ENCODE data around the gene SIGLECL1. TPM values are rescaled to one million over a fixed set of nuclear protein-coding genes. Genes with fewer than 3 reads are reported as not detected.

SIGLECL1 gene
- polyA plus RNA-seq, 3 donors, result 0.16 TPM; not detected in 2

DNA sequence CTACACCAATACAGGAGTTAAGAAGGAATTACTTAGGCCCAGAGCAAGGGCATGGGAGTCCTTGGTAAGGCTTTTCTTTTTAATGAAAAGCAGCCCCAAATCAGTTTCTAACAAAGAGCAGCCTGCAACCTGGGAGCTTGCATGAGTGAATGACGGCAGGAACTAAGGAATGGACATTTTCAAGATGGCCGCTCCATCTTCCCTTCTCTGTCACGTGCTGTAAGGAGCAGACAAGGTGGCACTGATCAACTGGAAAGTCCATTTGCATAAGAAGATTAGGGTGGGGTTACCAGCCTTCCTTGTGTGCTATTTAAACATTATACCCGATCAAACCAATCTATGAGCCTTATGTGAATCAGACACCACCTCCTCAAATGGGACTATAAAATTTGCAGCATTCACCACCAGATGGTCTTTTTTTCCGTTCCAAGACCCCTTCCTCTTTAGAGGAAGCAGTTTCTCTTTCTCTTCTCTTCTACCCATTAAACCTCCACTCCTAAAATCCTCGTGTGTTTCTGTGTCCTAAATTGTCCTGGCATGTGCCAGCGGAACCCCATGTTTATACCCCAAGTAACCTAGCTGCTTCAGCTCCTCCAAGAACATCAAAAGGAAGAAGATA, 2.8 kb upstream of the SIGLECL1 start:
- peaks cover 74 to 82% of the 10 kb centered on the region in 2 donors for H3K4me1 ChIP-seq (ENCODE audit: control insufficient read depth in 1 of 2, insufficient read depth in 2 of 2, low read length in 2 of 2)
- H2AFZ ChIP-seq (ENCODE audit: insufficient read depth, low read depth, low read length, poor library complexity, severe bottlenecking), result no peak overlapping the region
- H3K4me2 ChIP-seq (replicated peaks; ENCODE audit: extremely low read depth, low read length, poor library complexity, severe bottlenecking), result no peak overlapping the region

DNA sequence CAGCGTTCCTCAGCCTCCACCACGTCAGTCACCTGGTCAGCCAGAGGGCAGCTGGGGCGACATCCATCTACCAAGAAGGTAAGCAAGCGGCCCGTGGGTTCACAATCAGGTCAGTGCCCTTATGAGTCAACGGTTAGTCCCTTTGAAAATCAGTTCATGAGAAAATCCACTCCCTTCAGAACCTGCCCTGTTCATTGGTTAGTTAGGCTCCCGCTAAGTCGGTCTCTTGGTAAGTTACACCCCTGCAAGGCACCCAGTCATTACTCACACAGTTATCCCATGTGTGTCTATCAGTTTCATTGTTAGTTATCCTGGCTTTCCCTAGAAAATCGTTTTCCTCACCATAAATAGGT, 564 bp downstream of the SIGLECL1 start:
- Histone ChIP-seq H4K20me1 (ENCODE audit: insufficient read depth, low read length) (no peaks in the 10 kb centered on the region), H2AFZ (ENCODE audit: insufficient read depth, low read depth, low read length, poor library complexity, severe bottlenecking) (no peak overlapping the region), H3K4me1 (ENCODE audit: control insufficient read depth in 1 of 2, insufficient read depth in 2 of 2, low read length in 2 of 2) (peaks cover 40 to 58% of the 10 kb centered on the region in 2 donors), H3K4me3 (replicated peaks in 1 of 3; ENCODE audit: low read depth in 2 of 3, low read length in 3 of 3) (no peak overlapping the region), H3K27ac (ENCODE audit: low read depth in 1 of 2, low read length in 2 of 2) (no peak overlapping the region), H3K4me2 (replicated peaks; ENCODE audit: extremely low read depth, low read length, poor library complexity, severe bottlenecking) (no peak overlapping the region), H3K27me3 (ENCODE audit: control insufficient read depth in 2 of 2, insufficient read depth in 2 of 2, low read length in 2 of 2) (no peaks in the 10 kb centered on the region), H3K36me3 (replicated peaks in 1 of 2; ENCODE audit: control insufficient read depth in 1 of 2, insufficient read depth in 2 of 2, low read length in 2 of 2) (no peaks in the 10 kb centered on the region), H3K9ac (ENCODE audit: insufficient read depth, low read length, poor library complexity, severe bottlenecking) (no peak overlapping the region), H3K79me2 (ENCODE audit: insufficient read depth, low read length) (no peaks in the 10 kb centered on the region), H3K9me3 (replicated peaks in 1 of 2; ENCODE audit: control insufficient read depth in 1 of 2, insufficient read depth in 1 of 2, low read length in 2 of 2) (peaks cover 0 to 8% of the 10 kb centered on the region in 2 donors)
- intact Hi-C loops (cut with micrococcal nuclease), result loop anchor here in 1 of 2 donors (10.0 kb wide), 1 partner anchor 47 kb away; no protein-coding TSS in a partner anchor
- peaks cover 0 to 2% (median 0%) of the 10 kb centered on the region in 3 donors for H3K27me3 Mint-ChIP-seq (ENCODE audit: low read depth in 3 of 3)
- TF ChIP-seq CTCF (IDR thresholded peaks at IDR 0.05), result no peak
- no peak overlapping the region for H3K27ac Mint-ChIP-seq
- peaks cover 52% of the 10 kb centered on the region for H3K4me1 Mint-ChIP-seq
- peaks cover 3 to 8% of the 10 kb centered on the region in 2 donors for H3K36me3 Mint-ChIP-seq
- H3K4me3 Mint-ChIP-seq, result no peak overlapping the region
- no peak for DNase-seq
- 97% methylated on average over 8 of the region's 9 CpGs for WGBS (ENCODE audit: insufficient coverage)
- H3K9me3 Mint-ChIP-seq, result peaks cover 0 to 4% (median 0%) of the 10 kb centered on the region in 7 donors

More for the DNA sequence above, 2.8 kb upstream of the SIGLECL1 start:
- peak overlapping the region in 1 of 2 donors; percentile 27 for H3K4me3 Mint-ChIP-seq
- Histone ChIP-seq H4K20me1 (ENCODE audit: insufficient read depth, low read length) (no peaks in the 10 kb centered on the region), H3K27me3 (ENCODE audit: control insufficient read depth in 2 of 2, insufficient read depth in 2 of 2, low read length in 2 of 2) (no peaks in the 10 kb centered on the region), H3K79me2 (ENCODE audit: insufficient read depth, low read length) (no peaks in the 10 kb centered on the region), H3K4me3 (replicated peaks in 1 of 3; ENCODE audit: low read depth in 2 of 3, low read length in 3 of 3) (no peak overlapping the region), H3K9me3 (replicated peaks in 1 of 2; ENCODE audit: control insufficient read depth in 1 of 2, insufficient read depth in 1 of 2, low read length in 2 of 2) (peaks cover 0 to 8% of the 10 kb centered on the region in 2 donors), H3K9ac (ENCODE audit: insufficient read depth, low read length, poor library complexity, severe bottlenecking) (no peak overlapping the region), H3K27ac (ENCODE audit: low read depth in 1 of 2, low read length in 2 of 2) (peak overlapping the region in 1 of 2 donors; percentile 51), H3K36me3 (replicated peaks in 1 of 2; ENCODE audit: control insufficient read depth in 1 of 2, insufficient read depth in 2 of 2, low read length in 2 of 2) (no peaks in the 10 kb centered on the region)
- H3K36me3 Mint-ChIP-seq, result peaks cover 9 to 13% of the 10 kb centered on the region in 2 donors
- DNase-seq, result no peak
- no peak for TF ChIP-seq CTCF (IDR thresholded peaks at IDR 0.05)
- H3K4me1 Mint-ChIP-seq, result peaks cover 76% of the 10 kb centered on the region
- intact Hi-C loops (cut with micrococcal nuclease), result no loop called here
- WGBS (ENCODE audit: insufficient coverage), result 83% methylated on average over 3 of the region's 7 CpGs
- peaks cover 0 to 4% (median 0%) of the 10 kb centered on the region in 7 donors for H3K9me3 Mint-ChIP-seq
- peaks cover 0 to under 1% (median 0%) of the 10 kb centered on the region in 3 donors for H3K27me3 Mint-ChIP-seq (ENCODE audit: low read depth in 3 of 3)
- H3K27ac Mint-ChIP-seq, result peak overlapping the region in 3 of 7 donors; percentile 3 to 27 (median 6)

All from CD14-positive monocyte (primary cell).